ENCODE results near the gene SAMSN1. TPM values are rescaled to one million over a fixed set of nuclear protein-coding genes. Genes with fewer than 3 reads are reported as not detected.

Gene SAMSN1
- total and polyA plus RNA-seq, 5 donors from 2014 or later = 44.8 to 112 (median 51.5) TPM

- H3K27me3 Mint-ChIP-seq = no peaks in the 10 kb centered on the region
- H3K27me3 ChIP-seq (ENCODE audit: control insufficient read depth, insufficient read depth, low read length) = no peaks in the 10 kb centered on the region
- H3K27ac ChIP-seq (ENCODE audit: insufficient read depth, low read length, poor library complexity, severe bottlenecking) = no peak overlapping the region
- H3K4me1 ChIP-seq (ENCODE audit: control insufficient read depth, insufficient read depth, low read length, poor library complexity, severe bottlenecking) = no peaks in the 10 kb centered on the region
- no peak for ATAC-seq (ENCODE audit: low read depth in 2 of 2)
- H3K36me3 Mint-ChIP-seq = no peaks in the 10 kb centered on the region
- H3K27ac Mint-ChIP-seq = no peak overlapping the region
- H3K9me3 Mint-ChIP-seq = peaks cover 0 to 8% (median 0%) of the 10 kb centered on the region in 7 donors
- H3K4me3 Mint-ChIP-seq = peak overlapping the region in 1 of 4 donors; percentile 21
- no peaks in the 10 kb centered on the region for H3K36me3 ChIP-seq (ENCODE audit: control insufficient read depth, insufficient read depth, low read length)
- H3K4me3 ChIP-seq (ENCODE audit: low read depth, low read length) = no peak overlapping the region
- H3K4me1 Mint-ChIP-seq = peaks cover 0 to 24% (median 2%) of the 10 kb centered on the region in 4 donors
- no peaks in the 10 kb centered on the region for H3K9me3 ChIP-seq (ENCODE audit: control insufficient read depth in 2 of 2, low read length in 2 of 2)
- DNase-seq = no peak
Measured at GRCh38 chr21:14573244-14573643, 27.1 kb upstream of the SAMSN1 start.

- no peak overlapping the region for H3K27ac ChIP-seq (ENCODE audit: insufficient read depth, low read length, poor library complexity, severe bottlenecking)
- Mint-ChIP-seq H3K27me3 (no peaks in the 10 kb centered on the region), H3K27ac (no peak overlapping the region), H3K4me3 (no peak overlapping the region), H3K36me3 (no peaks in the 10 kb centered on the region), H3K9me3 (peaks cover 0 to 8% (median 0%) of the 10 kb centered on the region in 7 donors), H3K4me1 (peaks cover 0 to 24% (median 2%) of the 10 kb centered on the region in 4 donors)
- ATAC-seq (ENCODE audit: low read depth in 2 of 2) = no peak
- no peaks in the 10 kb centered on the region for H3K9me3 ChIP-seq (ENCODE audit: control insufficient read depth in 2 of 2, low read length in 2 of 2)
- no peaks in the 10 kb centered on the region for H3K27me3 ChIP-seq (ENCODE audit: control insufficient read depth, insufficient read depth, low read length)
- H3K36me3 ChIP-seq (ENCODE audit: control insufficient read depth, insufficient read depth, low read length) = no peaks in the 10 kb centered on the region
- DNase-seq = no peak
- H3K4me3 ChIP-seq (ENCODE audit: low read depth, low read length) = no peak overlapping the region
- no peaks in the 10 kb centered on the region for H3K4me1 ChIP-seq (ENCODE audit: control insufficient read depth, insufficient read depth, low read length, poor library complexity, severe bottlenecking)
Measured at GRCh38 chr21:14572204-14572780, 26.2 kb upstream of the SAMSN1 start.

DNA sequence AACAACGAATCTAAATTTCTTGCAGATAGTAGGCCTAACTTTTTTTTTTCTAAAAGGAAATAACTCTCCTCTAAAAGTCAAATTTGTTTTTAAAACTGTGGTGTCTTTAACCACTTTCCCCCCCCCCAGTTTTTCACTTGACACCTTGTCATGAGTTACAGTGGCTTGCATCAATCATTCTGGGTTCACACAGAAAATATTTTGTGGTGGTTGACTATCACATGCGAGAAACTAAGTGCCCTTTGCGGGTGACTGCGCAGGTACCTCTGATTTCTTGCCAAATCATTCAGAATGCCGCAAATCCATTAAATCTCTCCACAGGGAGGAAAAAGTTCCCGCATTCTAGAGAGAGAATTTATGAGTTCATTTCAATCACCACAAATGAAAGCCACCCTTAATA lies 23.8 kb upstream of the SAMSN1 start:
- peaks cover 0 to 8% (median 0%) of the 10 kb centered on the region in 7 donors for H3K9me3 Mint-ChIP-seq
- no peaks in the 10 kb centered on the region for H3K36me3 Mint-ChIP-seq
- ATAC-seq (ENCODE audit: low read depth in 2 of 2) (no peak), DNase-seq (no peak)
- no peaks in the 10 kb centered on the region for H3K27me3 Mint-ChIP-seq
- no peak overlapping the region for H3K27ac Mint-ChIP-seq
- Histone ChIP-seq H3K27ac (ENCODE audit: insufficient read depth, low read length, poor library complexity, severe bottlenecking) (no peak overlapping the region), H3K4me1 (ENCODE audit: control insufficient read depth, insufficient read depth, low read length, poor library complexity, severe bottlenecking) (no peaks in the 10 kb centered on the region), H3K9me3 (ENCODE audit: control insufficient read depth in 2 of 2, low read length in 2 of 2) (no peaks in the 10 kb centered on the region), H3K36me3 (ENCODE audit: control insufficient read depth, insufficient read depth, low read length) (no peaks in the 10 kb centered on the region), H3K4me3 (ENCODE audit: low read depth, low read length) (no peak overlapping the region), H3K27me3 (ENCODE audit: control insufficient read depth, insufficient read depth, low read length) (no peaks in the 10 kb centered on the region)
- H3K4me1 Mint-ChIP-seq = peaks cover 0 to 24% (median 2%) of the 10 kb centered on the region in 4 donors
- H3K4me3 Mint-ChIP-seq = peak overlapping the region in 1 of 4 donors; percentile 78

DNA sequence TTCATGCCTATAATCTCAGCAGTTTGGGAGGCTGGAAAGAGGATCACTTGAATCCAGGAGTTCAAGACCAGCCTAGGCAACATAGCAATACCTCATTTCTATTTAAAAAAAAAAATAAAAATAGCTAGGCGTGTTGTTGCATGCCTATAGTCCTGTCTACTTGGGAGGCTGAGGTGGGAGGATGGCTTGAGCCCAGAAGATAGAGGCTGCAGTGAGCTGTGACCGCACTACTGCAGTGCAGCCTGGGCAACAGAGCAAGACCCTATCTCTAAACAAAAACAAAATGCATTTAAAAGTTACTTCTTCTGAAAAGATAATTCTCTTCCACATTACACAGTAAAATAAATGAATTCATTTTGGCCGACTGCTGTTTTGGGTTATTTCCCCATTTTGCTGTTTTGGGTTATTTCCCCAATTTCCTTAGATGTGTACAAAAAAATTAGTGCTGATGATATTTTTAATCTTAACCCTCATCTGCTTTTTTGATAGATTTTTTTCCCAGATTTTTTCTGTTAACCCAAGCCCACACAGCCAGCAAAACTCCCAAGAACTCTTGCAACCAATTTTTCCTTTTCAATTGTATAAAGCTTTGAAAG lies 23.0 kb upstream of the SAMSN1 start:
- Histone ChIP-seq H3K27me3 (ENCODE audit: control insufficient read depth, insufficient read depth, low read length) (no peaks in the 10 kb centered on the region), H3K4me1 (ENCODE audit: control insufficient read depth, insufficient read depth, low read length, poor library complexity, severe bottlenecking) (no peaks in the 10 kb centered on the region), H3K9me3 (ENCODE audit: control insufficient read depth in 2 of 2, low read length in 2 of 2) (no peaks in the 10 kb centered on the region), H3K27ac (ENCODE audit: insufficient read depth, low read length, poor library complexity, severe bottlenecking) (no peak overlapping the region), H3K4me3 (ENCODE audit: low read depth, low read length) (no peak overlapping the region), H3K36me3 (ENCODE audit: control insufficient read depth, insufficient read depth, low read length) (no peaks in the 10 kb centered on the region)
- peaks cover 0 to 24% (median 2%) of the 10 kb centered on the region in 4 donors for H3K4me1 Mint-ChIP-seq
- H3K4me3 Mint-ChIP-seq = no peak overlapping the region
- peaks cover 0 to 8% (median under 1%) of the 10 kb centered on the region in 7 donors for H3K9me3 Mint-ChIP-seq
- no peaks in the 10 kb centered on the region for H3K27me3 Mint-ChIP-seq
- no peak for ATAC-seq (ENCODE audit: low read depth in 2 of 2)
- no peaks in the 10 kb centered on the region for H3K36me3 Mint-ChIP-seq
- DNase-seq = no peak
- no peak overlapping the region for H3K27ac Mint-ChIP-seq

GRCh38 chr21:14567331-14568279 lies 21.5 kb upstream of the SAMSN1 start:
- no peaks in the 10 kb centered on the region for H3K27me3 Mint-ChIP-seq
- H3K4me3 ChIP-seq (ENCODE audit: low read depth, low read length) = no peak overlapping the region
- DNase-seq (no peak), ATAC-seq (ENCODE audit: low read depth in 2 of 2) (no peak)
- peaks cover 0 to 5% (median 0%) of the 10 kb centered on the region in 7 donors for H3K9me3 Mint-ChIP-seq
- no peaks in the 10 kb centered on the region for H3K27me3 ChIP-seq (ENCODE audit: control insufficient read depth, insufficient read depth, low read length)
- H3K36me3 ChIP-seq (ENCODE audit: control insufficient read depth, insufficient read depth, low read length) = no peaks in the 10 kb centered on the region
- no peak overlapping the region for H3K27ac Mint-ChIP-seq
- H3K36me3 Mint-ChIP-seq = no peaks in the 10 kb centered on the region
- H3K4me3 Mint-ChIP-seq = no peak overlapping the region
- H3K9me3 ChIP-seq (ENCODE audit: control insufficient read depth in 2 of 2, low read length in 2 of 2) = no peaks in the 10 kb centered on the region
- H3K27ac ChIP-seq (ENCODE audit: insufficient read depth, low read length, poor library complexity, severe bottlenecking) = no peak overlapping the region
- no peaks in the 10 kb centered on the region for H3K4me1 ChIP-seq (ENCODE audit: control insufficient read depth, insufficient read depth, low read length, poor library complexity, severe bottlenecking)
- peaks cover 0 to 24% (median 0%) of the 10 kb centered on the region in 4 donors for H3K4me1 Mint-ChIP-seq

GRCh38 chr21:14566894-14567293 lies 20.8 kb upstream of the SAMSN1 start:
- H3K27me3 ChIP-seq (ENCODE audit: control insufficient read depth, insufficient read depth, low read length) = no peaks in the 10 kb centered on the region
- H3K36me3 ChIP-seq (ENCODE audit: control insufficient read depth, insufficient read depth, low read length) = no peaks in the 10 kb centered on the region
- H3K4me3 Mint-ChIP-seq = no peak overlapping the region
- peaks cover 0 to 26% (median 0%) of the 10 kb centered on the region in 4 donors for H3K4me1 Mint-ChIP-seq
- no peak overlapping the region for H3K27ac Mint-ChIP-seq
- DNase-seq (no peak), ATAC-seq (ENCODE audit: low read depth in 2 of 2) (no peak)
- no peaks in the 10 kb centered on the region for H3K27me3 Mint-ChIP-seq
- no peaks in the 10 kb centered on the region for H3K36me3 Mint-ChIP-seq
- no peak overlapping the region for H3K4me3 ChIP-seq (ENCODE audit: low read depth, low read length)
- no peaks in the 10 kb centered on the region for H3K9me3 ChIP-seq (ENCODE audit: control insufficient read depth in 2 of 2, low read length in 2 of 2)
- H3K27ac ChIP-seq (ENCODE audit: insufficient read depth, low read length, poor library complexity, severe bottlenecking) = no peak overlapping the region
- no peaks in the 10 kb centered on the region for H3K4me1 ChIP-seq (ENCODE audit: control insufficient read depth, insufficient read depth, low read length, poor library complexity, severe bottlenecking)
- peaks cover 0 to 4% (median 0%) of the 10 kb centered on the region in 7 donors for H3K9me3 Mint-ChIP-seq

- ATAC-seq (ENCODE audit: low read depth in 2 of 2) (no peak), DNase-seq (no peak)
- Histone ChIP-seq H3K36me3 (ENCODE audit: control insufficient read depth, insufficient read depth, low read length) (no peaks in the 10 kb centered on the region), H3K9me3 (ENCODE audit: control insufficient read depth in 2 of 2, low read length in 2 of 2) (no peaks in the 10 kb centered on the region), H3K4me1 (ENCODE audit: control insufficient read depth, insufficient read depth, low read length, poor library complexity, severe bottlenecking) (no peaks in the 10 kb centered on the region), H3K27ac (ENCODE audit: insufficient read depth, low read length, poor library complexity, severe bottlenecking) (no peak overlapping the region), H3K4me3 (ENCODE audit: low read depth, low read length) (no peak overlapping the region), H3K27me3 (ENCODE audit: control insufficient read depth, insufficient read depth, low read length) (no peaks in the 10 kb centered on the region)
- H3K27ac Mint-ChIP-seq = no peak overlapping the region
- H3K4me1 Mint-ChIP-seq = peaks cover 4 to 15% (median 9%) of the 10 kb centered on the region in 4 donors
- H3K4me3 Mint-ChIP-seq = no peak overlapping the region
- H3K9me3 Mint-ChIP-seq = peaks cover 0 to 11% (median 3%) of the 10 kb centered on the region in 7 donors
- H3K36me3 Mint-ChIP-seq = no peaks in the 10 kb centered on the region
- H3K27me3 Mint-ChIP-seq = no peaks in the 10 kb centered on the region
Measured at GRCh38 chr21:14562959-14563358, 16.8 kb upstream of the SAMSN1 start.

All from CD4-positive, CD25-positive, alpha-beta regulatory T cell (primary cell).